ENCODE measurements around the gene SULT1C2.

DNA sequence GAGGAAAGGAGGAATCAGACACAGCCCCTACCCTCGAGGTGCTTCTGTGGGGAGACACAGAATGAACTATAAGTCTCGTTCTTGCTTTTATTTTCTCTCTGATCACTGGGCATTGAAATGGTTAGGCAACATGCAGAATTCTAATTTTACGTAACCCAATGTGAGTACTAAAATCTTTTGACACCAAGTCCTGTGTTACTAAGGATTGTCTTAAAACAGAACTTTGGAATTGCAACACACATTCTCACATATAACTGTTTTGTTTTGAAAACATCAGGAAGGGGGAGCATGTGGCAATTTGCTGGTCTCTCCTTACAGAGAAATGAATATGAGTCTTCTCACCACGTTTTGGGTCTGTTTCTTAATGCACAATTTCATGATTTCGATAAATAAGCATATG, 65.4 kb downstream of the SULT1C2 start:
- TF ChIP-seq CTCF (IDR thresholded peaks at IDR 0.05 in 2 of 3, conservative IDR thresholded peaks at IDR 0.05 in 1 of 3; ENCODE audit: borderline replicate concordance in 1 of 3, insufficient read depth in 1 of 3, low read depth in 2 of 3, low read length in 2 of 3): no peak
- no peak for TF ChIP-seq POLR2A (IDR thresholded peaks at IDR 0.05; ENCODE audit: borderline replicate concordance, extremely low read depth, insufficient read depth, insufficient read length)
- no peak for TF ChIP-seq RAD21 (IDR thresholded peaks at IDR 0.05; ENCODE audit: low read depth)
- TF ChIP-seq POLR2AphosphoS5 (IDR thresholded peaks at IDR 0.05; ENCODE audit: low read depth, low read length): no peak
- no peak for TF ChIP-seq SP1 (IDR thresholded peaks at IDR 0.05; ENCODE audit: low read depth)
- no peak for TF ChIP-seq EGR1 (IDR thresholded peaks at IDR 0.05; ENCODE audit: low read depth)
- TF ChIP-seq EZH2 (IDR thresholded peaks at IDR 0.05): no peak
- no peak for TF ChIP-seq CEBPB (IDR thresholded peaks at IDR 0.05; ENCODE audit: low read depth)
- TF ChIP-seq, protein P1, sequence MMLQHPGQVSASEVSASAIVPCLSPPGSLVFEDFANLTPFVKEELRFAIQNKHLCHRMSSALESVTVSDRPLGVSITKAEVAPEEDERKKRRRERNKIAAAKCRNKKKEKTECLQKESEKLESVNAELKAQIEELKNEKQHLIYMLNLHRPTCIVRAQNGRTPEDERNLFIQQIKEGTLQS (IDR thresholded peaks at IDR 0.05): no peak
